Measurements from ENCODE around the gene RIPPLY3.

The RIPPLY3 gene

DNA sequence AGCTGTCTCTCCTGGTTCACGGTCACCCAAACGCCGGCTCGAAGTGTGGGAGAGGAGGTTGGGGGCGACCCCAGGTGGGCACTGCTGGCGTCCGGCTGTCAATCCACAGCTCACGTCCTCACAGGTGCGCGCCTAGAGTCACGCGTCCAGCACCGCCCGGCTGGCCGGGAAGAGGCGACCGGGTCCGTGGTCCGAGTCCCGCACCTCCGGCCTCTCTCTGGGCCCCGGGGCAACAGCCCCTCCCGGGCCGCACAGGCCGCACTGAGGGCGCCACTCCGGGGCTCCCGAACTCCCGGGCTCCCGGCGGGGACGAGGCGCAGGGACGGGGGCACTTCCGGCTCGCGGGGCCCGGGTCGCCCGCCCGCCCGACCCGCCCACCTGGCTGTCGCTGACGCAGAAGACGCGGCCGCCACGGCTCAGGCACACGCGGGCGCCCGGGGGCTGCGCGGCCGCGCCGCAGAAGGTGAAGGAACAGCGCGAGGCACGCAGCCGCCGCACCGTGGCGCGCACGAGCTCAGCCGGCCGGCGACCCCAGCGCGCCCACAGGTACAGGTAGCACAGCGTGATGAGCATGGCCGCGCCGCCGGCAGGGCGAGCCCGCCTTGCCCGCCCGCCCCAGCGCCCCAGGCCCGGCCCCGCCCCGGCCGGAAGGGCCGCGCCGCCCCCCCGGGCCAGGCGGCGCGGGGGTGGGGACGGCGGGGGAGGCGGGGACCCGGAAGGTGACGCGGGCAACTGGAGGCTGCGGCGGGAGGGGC is 40.3 kb upstream of the RIPPLY3 start, which contains the start of gene HLCS (continued):
- TF ChIP-seq ZNF24 (tag by site-specific recombination; IDR thresholded peaks at IDR 0.05) (no peak), BCL11B (tag by site-specific recombination; IDR thresholded peaks at IDR 0.05; ENCODE audit: low read depth) (no peak), ZNF623 (tag by site-specific recombination; IDR thresholded peaks at IDR 0.05) (peak; percentile 16; the same call in 1 of the 2 replicates), EGR2 (tag by site-specific recombination; IDR thresholded peaks at IDR 0.05; ENCODE audit: low read depth) (peak; percentile 30; the same call in 1 of the 2 replicates), MYNN (tag by site-specific recombination; IDR thresholded peaks at IDR 0.05; ENCODE audit: borderline replicate concordance) (no peak), ZIC2 (tag by site-specific recombination; IDR thresholded peaks at IDR 0.05) (peak; percentile 70), ZNF600 (tag by site-specific recombination; IDR thresholded peaks at IDR 0.05) (peak; percentile 59), OSR2 (tag by site-specific recombination; IDR thresholded peaks at IDR 0.05) (peak; percentile 62), ZNF350 (tag by site-specific recombination; IDR thresholded peaks at IDR 0.05) (no peak), GLIS1 (tag by site-specific recombination; IDR thresholded peaks at IDR 0.05) (peak; percentile 40; the same call in 1 of the 2 replicates), ZNF433 (tag by site-specific recombination; IDR thresholded peaks at IDR 0.05; ENCODE audit: low read depth) (no peak), ZNF548 (tag by site-specific recombination; IDR thresholded peaks at IDR 0.05) (0 out of 2 replicates have a peak, but pooled peaks have one; percentile 16), ZNF48 (tag by site-specific recombination; IDR thresholded peaks at IDR 0.05) (no peak), ZXDB (tag by site-specific recombination; IDR thresholded peaks at IDR 0.05) (peak; percentile 65)
- TF ChIP-seq, protein P1, sequence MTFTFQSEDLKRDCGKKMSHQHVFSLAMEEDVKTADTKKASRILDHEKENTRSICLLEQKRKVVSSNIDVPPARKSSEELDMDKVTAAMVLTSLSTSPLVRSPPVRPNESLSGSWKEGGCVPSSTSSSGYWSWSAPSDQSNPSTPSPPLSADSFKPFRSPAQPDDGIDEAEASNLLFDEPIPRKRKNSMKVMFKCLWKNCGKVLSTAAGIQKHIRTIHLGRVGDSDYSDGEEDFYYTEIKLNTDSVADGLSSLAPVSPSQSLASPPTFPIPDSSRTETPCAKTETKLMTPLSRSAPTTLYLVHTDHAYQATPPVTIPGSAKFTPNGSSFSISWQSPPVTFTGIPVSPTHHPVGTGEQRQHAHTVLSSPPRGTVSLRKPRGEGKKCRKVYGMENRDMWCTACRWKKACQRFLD (tag by site-specific recombination; IDR thresholded peaks at IDR 0.05): no peak
- TF ChIP-seq, protein P2, sequence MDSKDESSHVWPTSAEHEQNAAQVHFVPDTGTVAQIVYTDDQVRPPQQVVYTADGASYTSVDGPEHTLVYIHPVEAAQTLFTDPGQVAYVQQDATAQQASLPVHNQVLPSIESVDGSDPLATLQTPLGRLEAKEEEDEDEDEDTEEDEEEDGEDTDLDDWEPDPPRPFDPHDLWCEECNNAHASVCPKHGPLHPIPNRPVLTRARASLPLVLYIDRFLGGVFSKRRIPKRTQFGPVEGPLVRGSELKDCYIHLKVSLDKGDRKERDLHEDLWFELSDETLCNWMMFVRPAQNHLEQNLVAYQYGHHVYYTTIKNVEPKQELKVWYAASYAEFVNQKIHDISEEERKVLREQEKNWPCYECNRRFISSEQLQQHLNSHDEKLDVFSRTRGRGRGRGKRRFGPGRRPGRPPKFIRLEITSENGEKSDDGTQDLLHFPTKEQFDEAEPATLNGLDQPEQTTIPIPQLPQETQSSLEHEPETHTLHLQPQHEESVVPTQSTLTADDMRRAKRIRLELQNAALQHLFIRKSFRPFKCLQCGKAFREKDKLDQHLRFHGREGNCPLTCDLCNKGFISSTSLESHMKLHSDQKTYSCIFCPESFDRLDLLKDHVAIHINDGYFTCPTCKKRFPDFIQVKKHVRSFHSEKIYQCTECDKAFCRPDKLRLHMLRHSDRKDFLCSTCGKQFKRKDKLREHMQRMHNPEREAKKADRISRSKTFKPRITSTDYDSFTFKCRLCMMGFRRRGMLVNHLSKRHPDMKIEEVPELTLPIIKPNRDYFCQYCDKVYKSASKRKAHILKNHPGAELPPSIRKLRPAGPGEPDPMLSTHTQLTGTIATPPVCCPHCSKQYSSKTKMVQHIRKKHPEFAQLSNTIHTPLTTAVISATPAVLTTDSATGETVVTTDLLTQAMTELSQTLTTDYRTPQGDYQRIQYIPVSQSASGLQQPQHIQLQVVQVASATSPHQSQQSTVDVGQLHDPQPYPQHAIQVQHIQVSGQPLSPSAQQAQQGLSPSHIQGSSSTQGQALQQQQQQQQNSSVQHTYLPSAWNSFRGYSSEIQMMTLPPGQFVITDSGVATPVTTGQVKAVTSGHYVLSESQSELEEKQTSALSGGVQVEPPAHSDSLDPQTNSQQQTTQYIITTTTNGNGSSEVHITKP (tag by site-specific recombination; IDR thresholded peaks at IDR 0.05): no peak
- TF ChIP-seq, protein P3, sequence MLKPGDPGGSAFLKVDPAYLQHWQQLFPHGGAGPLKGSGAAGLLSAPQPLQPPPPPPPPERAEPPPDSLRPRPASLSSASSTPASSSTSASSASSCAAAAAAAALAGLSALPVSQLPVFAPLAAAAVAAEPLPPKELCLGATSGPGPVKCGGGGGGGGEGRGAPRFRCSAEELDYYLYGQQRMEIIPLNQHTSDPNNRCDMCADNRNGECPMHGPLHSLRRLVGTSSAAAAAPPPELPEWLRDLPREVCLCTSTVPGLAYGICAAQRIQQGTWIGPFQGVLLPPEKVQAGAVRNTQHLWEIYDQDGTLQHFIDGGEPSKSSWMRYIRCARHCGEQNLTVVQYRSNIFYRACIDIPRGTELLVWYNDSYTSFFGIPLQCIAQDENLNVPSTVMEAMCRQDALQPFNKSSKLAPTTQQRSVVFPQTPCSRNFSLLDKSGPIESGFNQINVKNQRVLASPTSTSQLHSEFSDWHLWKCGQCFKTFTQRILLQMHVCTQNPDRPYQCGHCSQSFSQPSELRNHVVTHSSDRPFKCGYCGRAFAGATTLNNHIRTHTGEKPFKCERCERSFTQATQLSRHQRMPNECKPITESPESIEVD (tag by site-specific recombination; IDR thresholded peaks at IDR 0.05): no peak
- TF ChIP-seq, protein P4, sequence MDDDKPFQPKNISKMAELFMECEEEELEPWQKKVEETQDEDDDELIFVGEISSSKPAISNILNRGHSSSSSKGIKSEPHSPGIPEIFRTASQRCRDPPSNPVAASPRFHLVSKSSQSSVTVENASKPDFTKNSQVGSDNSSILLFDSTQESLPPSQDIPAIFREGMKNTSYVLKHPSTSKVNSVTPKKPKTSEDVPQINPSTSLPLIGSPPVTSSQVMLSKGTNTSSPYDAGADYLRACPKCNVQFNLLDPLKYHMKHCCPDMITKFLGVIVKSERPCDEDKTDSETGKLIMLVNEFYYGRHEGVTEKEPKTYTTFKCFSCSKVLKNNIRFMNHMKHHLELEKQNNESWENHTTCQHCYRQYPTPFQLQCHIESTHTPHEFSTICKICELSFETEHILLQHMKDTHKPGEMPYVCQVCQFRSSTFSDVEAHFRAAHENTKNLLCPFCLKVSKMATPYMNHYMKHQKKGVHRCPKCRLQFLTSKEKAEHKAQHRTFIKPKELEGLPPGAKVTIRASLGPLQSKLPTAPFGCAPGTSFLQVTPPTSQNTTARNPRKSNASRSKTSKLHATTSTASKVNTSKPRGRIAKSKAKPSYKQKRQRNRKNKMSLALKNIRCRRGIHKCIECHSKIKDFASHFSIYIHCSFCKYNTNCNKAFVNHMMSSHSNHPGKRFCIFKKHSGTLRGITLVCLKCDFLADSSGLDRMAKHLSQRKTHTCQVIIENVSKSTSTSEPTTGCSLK (tag by site-specific recombination; IDR thresholded peaks at IDR 0.05): no peak
- TF ChIP-seq, protein P5, sequence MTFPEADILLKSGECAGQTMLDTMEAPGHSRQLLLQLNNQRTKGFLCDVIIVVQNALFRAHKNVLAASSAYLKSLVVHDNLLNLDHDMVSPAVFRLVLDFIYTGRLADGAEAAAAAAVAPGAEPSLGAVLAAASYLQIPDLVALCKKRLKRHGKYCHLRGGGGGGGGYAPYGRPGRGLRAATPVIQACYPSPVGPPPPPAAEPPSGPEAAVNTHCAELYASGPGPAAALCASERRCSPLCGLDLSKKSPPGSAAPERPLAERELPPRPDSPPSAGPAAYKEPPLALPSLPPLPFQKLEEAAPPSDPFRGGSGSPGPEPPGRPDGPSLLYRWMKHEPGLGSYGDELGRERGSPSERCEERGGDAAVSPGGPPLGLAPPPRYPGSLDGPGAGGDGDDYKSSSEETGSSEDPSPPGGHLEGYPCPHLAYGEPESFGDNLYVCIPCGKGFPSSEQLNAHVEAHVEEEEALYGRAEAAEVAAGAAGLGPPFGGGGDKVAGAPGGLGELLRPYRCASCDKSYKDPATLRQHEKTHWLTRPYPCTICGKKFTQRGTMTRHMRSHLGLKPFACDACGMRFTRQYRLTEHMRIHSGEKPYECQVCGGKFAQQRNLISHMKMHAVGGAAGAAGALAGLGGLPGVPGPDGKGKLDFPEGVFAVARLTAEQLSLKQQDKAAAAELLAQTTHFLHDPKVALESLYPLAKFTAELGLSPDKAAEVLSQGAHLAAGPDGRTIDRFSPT (tag by site-specific recombination; IDR thresholded peaks at IDR 0.05): no peak
- TF ChIP-seq, protein P6, sequence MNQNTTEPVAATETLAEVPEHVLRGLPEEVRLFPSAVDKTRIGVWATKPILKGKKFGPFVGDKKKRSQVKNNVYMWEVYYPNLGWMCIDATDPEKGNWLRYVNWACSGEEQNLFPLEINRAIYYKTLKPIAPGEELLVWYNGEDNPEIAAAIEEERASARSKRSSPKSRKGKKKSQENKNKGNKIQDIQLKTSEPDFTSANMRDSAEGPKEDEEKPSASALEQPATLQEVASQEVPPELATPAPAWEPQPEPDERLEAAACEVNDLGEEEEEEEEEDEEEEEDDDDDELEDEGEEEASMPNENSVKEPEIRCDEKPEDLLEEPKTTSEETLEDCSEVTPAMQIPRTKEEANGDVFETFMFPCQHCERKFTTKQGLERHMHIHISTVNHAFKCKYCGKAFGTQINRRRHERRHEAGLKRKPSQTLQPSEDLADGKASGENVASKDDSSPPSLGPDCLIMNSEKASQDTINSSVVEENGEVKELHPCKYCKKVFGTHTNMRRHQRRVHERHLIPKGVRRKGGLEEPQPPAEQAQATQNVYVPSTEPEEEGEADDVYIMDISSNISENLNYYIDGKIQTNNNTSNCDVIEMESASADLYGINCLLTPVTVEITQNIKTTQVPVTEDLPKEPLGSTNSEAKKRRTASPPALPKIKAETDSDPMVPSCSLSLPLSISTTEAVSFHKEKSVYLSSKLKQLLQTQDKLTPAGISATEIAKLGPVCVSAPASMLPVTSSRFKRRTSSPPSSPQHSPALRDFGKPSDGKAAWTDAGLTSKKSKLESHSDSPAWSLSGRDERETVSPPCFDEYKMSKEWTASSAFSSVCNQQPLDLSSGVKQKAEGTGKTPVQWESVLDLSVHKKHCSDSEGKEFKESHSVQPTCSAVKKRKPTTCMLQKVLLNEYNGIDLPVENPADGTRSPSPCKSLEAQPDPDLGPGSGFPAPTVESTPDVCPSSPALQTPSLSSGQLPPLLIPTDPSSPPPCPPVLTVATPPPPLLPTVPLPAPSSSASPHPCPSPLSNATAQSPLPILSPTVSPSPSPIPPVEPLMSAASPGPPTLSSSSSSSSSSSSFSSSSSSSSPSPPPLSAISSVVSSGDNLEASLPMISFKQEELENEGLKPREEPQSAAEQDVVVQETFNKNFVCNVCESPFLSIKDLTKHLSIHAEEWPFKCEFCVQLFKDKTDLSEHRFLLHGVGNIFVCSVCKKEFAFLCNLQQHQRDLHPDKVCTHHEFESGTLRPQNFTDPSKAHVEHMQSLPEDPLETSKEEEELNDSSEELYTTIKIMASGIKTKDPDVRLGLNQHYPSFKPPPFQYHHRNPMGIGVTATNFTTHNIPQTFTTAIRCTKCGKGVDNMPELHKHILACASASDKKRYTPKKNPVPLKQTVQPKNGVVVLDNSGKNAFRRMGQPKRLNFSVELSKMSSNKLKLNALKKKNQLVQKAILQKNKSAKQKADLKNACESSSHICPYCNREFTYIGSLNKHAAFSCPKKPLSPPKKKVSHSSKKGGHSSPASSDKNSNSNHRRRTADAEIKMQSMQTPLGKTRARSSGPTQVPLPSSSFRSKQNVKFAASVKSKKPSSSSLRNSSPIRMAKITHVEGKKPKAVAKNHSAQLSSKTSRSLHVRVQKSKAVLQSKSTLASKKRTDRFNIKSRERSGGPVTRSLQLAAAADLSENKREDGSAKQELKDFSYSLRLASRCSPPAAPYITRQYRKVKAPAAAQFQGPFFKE (tag by site-specific recombination; IDR thresholded peaks at IDR 0.05; ENCODE audit: borderline replicate concordance): no peak

Measured in HEK293 (cell line).